ENCODE results near the gene VAMP8.
A peak's percentile ranks its signal among the peaks of the same experiment; 100 is the strongest.
"Not testable (repeated sequence)": the region's sequence is repeated elsewhere in the genome, so short reads cannot be mapped to it uniquely, and the experiment has no call there.

VAMP8 gene

DNA sequence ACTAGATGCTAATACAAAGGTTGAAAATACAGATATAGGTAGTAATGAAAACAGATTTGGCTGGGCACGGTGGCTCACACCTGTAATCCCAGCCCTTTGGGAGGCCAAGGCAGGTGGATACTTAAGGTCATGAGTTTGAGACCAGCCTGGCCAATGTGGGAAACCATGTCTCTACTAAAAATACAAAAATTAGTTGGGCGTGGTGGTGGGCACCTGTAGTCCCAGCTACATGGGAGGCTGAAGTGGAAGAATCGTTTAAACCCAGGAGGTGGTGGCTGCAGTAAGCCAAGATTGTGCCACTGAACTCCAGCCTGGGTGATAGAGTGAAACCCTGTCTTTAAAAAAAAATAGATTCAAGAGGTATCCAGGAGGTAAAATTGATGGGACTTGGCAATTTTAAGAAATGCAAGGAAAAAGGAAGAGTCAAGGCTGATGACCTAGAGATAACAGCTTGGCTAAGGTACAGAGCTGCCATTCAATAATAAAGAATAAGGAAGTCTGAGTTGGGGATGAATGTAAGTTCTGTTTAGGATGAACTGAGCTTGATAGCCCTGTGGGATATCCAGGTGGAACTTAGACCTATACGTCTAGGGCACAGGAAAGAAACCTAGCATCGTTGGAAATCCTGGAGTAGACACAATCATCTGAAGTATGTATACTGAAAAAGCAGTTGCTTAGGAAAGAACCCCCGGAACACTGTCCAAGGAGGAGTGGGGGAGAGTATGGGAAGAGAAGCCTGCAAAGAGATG, 29.4 kb upstream of the VAMP8 start:
- no peak for DNase-seq

DNA sequence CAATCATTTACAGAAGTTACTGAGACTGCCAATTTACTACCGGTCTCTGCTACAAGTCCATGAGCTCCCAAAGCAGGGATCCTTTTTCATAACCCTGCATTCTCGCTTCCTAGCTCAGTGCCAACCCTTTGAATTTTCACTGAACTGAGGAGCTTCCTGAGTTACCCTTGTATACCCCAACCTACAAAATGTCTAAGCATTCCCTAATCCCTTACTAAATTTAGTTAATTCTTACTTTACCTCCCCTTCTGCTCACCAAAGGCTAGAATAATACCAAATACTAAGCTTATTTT, 28.8 kb upstream of the VAMP8 start:
- DNase-seq = no peak

DNA sequence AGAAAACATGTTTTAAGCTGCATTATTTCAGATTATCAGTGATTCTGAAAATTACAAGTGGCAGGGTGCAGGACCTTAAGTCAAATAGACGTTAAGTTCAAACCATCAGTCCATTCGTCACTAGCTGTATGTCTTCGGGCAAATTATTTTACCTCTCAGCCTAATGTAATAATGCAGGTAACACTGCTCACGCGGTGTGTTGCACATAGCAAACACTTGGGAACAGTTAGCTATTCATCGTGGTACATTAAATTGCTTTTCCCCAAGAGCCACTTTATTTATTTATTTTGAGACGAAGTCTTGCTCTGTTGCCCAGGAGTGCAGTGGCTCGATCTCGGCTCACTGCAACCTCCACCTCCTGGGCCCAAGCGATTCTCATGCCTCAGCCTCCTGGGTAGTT, 28.3 kb upstream of the VAMP8 start:
- no peak for DNase-seq

DNA sequence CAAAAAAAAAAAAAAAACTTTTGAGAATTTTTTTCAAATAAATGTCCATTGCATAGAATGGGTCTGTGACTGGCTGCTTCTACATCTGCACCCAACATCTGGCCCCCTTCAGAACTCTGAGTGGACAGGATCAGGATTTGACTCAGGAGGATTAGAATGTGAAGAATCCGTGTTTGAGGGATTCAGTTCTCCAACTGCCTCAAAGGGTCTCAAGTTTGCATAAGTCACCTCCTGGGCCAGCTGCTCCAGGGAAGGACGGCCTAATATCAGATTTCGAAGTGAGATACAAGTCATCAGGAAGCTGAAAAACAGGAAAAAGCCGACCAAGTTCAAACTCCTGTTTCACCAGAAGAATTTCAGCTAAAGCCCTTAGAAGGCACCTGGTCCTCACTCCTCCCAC, 27.6 kb upstream of the VAMP8 start:
- DNase-seq = no peak

DNA sequence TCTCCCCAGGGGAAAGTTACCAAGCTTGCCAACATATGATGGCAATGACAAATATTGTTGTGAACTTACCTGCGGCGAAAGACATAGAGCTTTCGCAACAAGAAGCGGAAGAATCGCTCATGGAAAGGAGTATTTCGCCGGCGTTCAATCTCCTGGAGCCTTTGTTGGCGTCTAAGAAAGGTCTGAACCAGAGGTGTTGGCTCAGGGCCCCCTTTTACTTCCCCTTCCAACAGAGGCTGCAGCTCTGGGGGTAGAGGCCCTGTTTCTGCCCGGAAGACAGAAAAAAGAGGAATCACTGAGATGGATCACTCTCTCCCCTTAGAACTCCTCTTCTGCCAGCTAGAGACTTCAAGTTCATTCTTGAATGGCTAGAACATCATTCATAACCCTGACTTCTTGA, 26.9 kb upstream of the VAMP8 start:
- DNase-seq = no peak

DNA sequence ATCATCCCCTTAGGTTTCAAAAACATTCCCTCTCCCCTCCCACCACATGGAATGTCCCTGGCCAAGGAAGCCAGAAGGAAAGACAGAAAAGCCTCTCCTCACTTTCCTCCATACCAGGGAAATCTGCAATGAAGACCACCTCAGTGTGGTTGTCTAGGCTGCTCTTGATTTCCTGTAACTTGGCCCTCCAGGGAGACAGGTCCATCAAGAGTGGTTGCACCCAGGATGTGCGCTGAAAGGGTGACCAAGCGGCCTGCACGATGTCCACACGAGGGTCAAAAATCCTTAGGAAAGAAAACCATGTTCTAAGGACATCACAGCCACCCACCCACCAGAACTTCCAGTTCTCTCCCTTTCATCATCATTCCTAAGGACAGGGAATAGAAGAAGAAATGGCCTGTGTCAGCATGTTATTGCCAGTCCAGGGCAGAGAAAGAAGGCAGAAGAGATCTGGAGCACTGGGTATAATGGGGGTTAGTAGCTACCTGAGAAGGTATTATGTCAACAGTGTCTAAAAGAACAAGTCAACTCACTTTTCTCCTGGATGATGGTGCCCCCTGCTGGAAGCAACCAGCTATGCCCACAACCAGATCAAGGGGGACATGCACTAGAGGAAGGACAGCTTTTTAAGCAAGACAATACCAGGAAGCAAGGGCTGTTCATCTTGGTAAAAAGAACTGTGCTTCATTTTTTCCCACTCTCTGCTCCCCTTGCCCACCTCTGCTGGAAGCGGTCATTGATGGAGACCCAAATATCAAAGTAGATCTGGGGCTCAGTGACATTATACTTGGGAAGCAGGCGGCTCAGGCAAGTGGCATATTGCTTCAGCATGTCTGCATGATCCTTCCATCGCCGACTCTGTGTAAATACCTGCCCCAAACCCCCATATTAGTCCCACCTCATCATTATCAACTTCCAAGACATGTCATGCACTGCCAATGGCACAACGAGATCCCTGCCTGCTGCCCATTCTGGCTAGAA, 25.4 kb upstream of the VAMP8 start:
- DNase-seq = peak; percentile 90

DNA sequence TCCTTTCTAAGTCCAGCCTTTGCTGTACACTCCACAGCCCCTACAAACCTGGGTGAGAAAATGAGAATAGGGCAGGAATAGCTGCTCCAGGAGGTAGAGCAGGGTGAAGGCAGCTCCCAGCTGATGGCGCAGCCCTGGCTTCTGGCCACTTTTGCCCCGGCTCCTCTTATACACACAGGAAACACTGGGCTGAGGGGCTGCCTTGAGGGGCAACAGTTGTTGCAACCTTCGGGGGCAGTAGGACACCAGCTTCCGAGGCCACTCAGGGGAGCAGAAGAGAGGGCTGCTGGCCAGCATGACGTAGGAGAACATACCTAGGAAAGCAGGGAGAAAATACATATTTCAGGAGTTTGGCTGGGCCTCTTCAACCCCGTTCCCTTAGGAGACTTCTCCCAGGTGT, 24.2 kb upstream of the VAMP8 start:
- DNase-seq = no peak

DNA sequence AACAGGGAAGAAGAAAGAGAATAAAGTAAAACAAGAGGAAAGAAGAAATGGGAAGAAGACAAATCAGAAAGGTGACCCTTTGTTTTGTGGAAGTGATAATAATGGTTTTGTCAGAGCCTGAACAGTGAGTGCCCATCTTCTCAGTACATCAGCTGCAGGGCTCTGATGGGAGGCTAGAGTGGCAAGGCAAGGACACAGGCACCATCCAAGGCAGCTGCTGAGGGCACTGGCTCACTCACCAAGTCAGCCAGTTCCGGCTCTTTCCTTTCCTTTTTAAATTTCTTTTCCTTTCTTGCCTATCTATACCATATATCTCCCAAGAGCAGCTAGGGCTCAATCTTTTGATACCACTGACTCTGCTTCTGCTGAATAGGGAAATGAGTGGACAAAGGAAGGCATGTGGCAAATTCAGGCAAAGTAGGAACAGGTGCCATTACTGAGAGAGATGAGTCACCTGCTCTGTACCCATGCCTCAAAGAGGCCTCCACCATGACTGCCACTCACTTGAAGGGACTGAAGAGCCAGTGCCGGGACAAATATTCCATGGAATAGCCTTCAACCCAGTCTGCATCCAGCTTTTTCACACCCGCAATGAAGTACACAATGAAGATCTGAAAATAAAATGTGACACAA, 22.3 kb upstream of the VAMP8 start:
- no peak for DNase-seq

DNA sequence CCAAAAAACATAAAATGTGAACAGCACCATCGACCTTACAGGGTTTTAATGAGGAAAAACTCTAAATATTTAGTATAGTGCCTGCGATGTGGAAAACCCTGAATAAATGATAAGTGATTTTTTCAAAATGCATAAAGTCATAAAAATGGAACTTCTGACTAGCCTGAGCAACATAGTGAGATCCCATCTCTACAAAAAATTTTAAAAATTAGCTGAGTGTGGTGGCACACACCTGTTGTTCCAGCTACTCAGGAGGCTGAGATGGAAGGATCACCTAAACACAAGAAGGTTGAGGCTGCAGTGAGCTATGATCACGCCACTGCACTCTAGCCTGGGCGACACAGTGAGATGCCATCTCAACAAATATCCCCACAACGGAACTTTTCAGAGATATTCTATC, 20.3 kb upstream of the VAMP8 start:
- no peak for DNase-seq

DNA sequence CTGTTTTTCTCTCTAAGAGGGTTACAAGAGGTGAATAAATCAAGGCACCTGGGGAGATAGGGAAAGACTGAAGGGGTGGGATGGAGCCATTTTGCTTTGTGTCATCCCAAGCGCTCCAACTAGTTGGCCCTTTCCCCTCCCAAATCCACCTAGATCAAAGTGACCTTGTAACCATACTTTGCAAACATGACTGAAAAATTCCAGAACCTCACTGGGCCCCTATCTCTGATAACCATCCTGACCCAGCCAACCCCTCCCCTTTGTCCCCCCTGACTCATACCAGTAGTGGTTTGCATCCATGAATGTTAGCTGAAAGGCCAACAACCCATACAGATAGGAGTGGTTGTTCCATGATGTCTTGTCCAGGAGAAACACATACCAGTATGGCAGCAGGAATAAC, 19.2 kb upstream of the VAMP8 start:
- DNase-seq = no peak

DNA sequence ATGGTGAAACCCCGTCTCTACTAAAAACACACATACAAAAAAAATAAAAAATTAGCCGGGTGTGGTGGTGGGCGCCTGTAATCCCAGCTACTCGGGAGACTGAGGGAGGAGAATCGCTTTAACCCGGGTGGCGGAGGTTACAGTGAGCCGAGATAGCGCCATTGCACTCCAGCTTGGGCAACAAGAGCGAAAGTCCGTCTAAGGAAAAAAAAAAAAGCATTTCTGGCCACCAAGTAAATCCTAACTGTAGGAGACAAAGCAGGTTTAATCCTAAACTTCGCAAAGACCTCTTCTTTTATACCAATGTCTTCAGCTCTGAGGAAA, 17.0 kb upstream of the VAMP8 start:
- not testable (repeated sequence) for DNase-seq

DNA sequence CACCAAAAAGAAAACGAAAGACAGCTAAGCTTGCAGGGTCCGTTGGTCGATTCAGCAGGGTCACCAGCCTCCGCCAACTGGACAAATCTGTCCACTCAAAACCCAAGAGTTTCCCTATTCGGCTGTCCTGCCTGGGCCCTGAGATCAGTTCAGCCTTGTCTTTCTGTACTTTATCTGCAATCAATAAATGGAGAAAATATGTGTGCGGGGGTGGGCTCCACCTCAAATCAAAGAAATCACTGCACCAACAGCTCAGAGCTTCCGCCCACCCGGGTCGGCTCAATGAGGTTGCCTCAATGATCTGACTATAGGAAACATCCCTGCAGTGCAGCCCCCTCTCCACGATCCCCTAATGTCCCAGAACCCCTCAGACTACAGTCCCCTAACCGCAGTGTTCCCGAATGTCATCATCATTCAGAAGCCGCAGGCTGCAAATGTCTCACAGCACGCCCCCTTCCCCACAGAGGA, 16.5 kb upstream of the VAMP8 start:
- no peak for DNase-seq

DNA sequence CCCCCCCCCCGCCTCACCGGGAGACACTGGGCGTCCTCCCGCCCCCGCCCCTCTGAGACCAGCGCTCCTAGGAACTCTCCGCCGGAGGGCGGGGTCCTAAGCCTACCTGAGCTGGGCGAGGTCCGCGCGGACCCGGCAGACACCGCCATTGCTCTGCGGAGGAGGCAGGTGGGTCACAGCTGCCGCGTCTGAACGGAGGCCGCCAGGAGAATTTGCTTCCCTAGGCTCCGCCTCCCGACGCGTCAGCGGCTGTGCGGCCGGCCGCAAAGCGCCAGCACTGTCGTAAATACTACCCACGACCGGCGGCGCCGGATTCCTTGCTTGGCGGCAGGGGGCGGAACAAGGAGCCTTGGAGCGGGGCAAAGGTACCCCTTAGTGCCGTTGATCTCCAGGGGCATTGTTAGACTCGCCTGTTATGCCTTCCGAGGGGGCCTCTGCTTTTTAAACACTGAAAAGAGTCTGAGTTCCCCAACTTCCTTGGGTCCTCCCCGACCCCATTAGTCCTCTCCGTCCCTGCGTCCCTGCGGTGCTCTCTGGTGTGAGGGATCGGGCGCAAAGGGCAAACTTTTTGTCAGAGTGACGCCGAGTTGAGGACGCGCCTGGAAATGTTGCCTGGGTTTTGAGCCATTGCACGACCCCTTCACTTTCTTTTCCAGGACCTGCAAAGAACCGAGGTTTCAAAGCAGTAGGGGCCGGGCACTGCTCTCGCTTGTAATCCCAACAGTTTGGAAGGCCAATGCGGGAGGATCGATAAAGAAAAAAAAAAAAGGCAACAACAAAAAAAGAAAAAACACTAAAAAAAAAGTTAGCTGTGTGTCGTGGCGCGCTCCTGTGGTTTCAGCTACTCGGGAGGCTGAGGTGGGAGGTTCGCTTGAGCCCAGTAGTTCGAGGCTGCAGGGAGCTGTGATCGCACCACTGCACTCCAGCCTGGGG, 15.8 kb upstream of the VAMP8 start, which contains the start of gene GGCX:
Gene GGCX (minus strand): TSS at position 214 of the 933 bp plus-strand sequence. CDS start 65 bp downstream, at position 149.
- DNase-seq = peak; percentile 96

DNA sequence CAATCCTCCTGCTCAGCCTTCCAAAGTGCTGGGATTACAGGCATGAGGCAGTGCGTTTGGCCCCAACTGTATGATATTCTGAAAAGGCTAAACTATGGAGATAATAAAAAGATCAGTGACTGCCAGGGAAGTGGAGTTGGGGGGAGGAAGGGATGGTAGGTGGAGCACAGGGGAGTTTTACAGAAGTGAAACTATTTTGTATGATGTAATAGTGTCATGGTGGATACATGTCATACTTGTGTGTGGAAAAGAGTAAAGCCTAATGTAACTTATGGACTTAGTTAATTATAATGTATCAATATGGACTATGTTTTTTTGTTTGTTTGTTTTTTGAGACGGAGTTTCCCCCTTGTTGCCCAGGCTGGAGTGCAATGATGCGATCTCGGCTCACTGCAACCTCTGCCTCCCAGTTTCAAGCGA, 13.2 kb upstream of the VAMP8 start:
- DNase-seq = no peak

DNA sequence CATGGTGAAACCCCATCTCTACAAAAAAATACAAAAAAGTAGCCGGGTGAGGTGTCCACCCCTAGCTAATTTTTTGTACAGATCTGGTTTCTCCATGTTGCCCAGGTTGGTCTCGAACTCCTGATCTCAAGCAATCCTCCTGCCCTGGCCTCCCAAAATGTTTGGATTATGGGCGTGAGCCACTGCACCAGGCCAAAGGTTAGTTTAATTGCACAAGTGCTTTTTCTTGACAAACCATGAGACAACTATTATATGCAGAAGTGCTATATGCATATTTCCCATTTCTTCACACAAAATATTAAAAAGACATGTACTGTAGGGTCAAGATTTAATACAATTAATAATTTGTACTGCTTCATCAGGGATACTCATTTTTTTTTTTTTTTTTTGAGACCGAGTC, 11.1 kb upstream of the VAMP8 start:
- no peak for DNase-seq

DNA sequence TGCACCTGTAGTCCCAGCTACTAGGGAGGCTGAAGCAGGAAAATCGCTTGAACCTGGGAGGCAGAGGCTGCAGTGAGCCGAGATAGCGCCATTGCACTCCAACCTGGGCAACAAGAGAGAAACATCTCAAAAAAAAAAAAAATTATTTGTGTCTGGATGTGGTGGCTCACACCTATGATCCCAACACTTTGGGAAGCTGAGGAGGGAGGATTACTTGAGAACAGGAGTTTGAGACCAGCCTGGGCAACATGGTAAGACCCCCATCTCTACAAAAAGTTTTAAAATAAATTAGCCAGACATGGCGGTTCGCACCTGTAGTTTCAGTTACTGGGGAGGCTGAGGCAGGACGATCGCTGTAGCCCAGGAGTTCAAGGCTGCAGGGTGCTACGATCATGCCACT, 1.6 kb upstream of the VAMP8 start:
- DNase-seq = no peak

DNA sequence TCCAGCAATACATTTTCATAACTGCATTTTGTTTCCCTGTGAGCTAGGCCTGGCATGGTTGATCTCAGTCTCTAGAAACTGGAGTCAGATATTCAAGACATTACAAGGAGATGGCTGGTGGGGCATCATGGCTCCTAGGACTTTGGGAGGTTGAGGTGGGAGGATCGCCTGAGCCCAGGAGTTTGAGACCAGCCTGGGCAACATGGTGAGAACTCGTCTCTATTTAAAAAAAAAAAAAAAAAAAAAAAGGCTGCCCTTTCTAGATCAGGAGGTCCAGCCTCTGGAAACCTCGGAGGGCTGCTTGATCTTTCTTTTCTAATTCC, 362 bp upstream of the VAMP8 start:
- DNase-seq = no peak

DNA sequence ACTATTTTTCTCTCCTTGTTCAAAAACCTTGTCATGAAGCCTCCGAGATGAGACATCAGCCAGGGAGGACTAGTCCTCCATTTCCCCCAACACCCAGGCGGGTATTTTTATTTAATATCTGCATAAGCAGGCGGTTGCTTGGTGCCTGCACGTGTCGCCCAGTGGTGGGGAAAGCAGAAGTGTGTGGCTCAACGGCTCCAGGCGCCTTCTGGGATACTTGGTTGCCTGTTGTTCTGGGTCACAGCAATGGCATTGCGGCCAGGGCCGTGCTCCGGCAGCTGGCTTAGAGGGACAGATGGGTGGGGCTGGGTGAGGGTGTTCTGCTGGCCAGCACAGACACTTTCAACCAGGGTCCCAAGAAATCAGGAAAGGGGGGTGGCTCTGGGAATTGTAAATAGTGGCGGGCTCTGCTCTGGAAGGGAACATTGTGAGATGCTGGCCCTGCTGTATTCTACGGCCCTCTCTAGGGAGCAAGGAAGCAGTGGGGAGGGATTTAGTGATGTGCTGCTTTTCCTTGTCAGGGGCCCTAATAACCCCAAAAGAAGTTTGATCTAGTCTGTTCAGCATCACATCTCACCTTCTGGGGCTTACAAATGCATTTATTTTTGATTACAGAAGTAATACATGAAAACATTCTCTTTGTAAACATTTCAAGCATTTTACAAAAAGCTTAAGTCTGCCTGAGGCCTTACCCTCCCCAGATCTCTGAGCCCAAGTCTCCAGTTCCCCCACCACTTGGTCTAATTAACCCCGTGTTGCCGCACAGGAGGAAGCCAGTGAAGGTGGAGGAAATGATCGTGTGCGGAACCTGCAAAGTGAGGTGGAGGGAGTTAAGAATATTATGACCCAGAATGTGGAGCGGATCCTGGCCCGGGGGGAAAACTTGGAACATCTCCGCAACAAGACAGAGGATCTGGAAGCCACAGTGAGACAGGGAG, 1.1 kb downstream of the VAMP8 start:
- peak; percentile 24 for DNase-seq

DNA sequence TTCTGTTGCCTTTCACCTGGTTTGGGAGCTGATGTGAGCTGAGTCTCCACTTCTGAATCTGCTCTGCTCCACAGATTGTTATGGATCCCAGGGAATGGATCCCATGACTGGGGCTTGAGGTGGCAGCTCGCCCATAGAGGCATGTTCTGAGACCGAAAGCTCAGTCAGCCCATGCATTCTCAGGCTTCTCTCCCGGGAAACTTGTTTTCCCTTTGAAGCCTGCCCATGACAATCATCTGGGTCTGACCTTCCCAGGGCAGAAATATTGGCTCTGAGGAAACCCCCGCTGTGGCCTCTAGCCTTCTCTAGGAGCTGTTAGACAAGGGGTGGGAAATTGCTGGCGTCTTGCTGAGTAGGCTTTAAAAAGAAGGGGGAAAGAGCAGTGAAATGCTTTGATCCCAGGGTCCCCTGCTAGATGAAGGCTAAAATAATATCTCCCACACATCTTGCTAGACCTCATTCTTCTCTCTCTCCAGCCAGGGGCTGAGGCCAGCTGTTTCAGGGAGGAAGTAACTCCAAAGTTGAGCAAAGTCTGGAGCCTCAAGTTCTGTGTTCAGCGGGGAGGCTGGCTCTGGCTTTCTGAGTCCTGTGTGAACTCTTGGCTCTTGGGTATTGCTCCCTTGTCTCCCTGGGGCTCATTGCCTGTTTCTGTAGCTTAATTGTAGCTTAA, 2.0 kb downstream of the VAMP8 start:
- no peak for DNase-seq

DNA sequence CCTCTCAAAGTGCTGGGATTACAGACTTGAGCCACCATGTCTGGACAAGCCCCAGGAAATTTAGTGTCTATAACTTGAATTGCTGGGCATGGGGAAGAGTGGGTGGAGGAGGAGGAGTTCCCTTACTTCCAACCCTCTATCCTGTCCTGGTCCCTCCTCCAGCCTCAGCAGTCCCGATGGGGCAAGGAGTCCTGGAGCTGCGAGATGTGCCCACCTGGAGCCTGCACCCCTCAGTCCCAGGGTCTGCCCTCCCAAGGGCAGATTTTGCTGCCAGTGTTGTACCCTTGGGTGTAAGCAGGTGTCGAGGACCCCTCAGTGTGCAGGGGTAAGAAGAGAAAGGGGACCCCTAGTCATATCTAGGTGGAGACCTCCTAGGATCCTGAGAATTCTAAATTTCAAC, 2.8 kb downstream of the VAMP8 start:
- DNase-seq = no peak

DNA sequence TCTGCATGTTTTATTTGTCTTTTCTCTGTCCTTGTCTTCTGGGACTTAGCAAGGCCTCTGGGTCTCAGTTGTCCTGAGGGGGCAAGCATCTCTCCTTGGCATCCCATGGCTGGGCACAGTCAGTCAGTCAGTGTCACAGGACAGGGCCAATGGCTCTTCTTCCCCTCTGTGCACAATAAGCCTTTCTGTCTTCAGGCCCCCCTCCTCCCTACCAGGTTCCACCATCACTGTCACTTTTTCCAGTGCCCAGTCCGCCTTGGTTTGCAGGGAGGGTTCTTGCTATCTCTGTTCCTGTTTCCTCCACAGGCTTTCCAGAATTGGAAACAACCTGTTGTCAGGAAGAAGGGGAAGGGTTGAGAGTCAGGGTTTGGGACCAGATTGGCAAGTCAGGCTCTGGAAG, 5.1 kb downstream of the VAMP8 start:
- no peak for DNase-seq
